Transverse colon (tissue), 4 donors: ENCODE measurements around the gene PLCL2.

ENCODE experiments used
- CTCF ChIP-seq, 5 experiments: fragments of 200-600 bp in 3 of 5; fragments of 450-650 bp in 2 of 5; sonication (generic) in 3 of 5; IDR thresholded peaks; 1 replicate in 2 of 5; 2 replicates in 3 of 5; pipeline ENCODE4 v1.5.1; 2016 to 2017; ENCODE audit warnings: antibody characterized with exemption in 5 of 5, inconsistent platforms in 3 of 5, mild to moderate bottlenecking in 2 of 5, moderate library complexity in 1 of 5
- EP300 ChIP-seq: sonication (generic); formaldehyde crosslinking; IDR thresholded peaks from one replicate; pipeline ENCODE4 v1.6.1; 2017; ENCODE audit warnings: antibody characterized with exemption, low read depth
- POLR2A ChIP-seq: fragments of 450-650 bp; IDR thresholded peaks from one replicate; pipeline ENCODE4 v1.6.1; 2016; ENCODE audit warnings: antibody characterized with exemption, mild to moderate bottlenecking, moderate library complexity
- POLR2AphosphoS5 ChIP-seq, 3 donors: sonication (generic); formaldehyde crosslinking; IDR thresholded peaks; one replicate each; pipeline ENCODE4 v1.6.1; 2016; ENCODE audit warnings: antibody characterized with exemption in 3 of 3

GRCh38 chr3:17028363-17028762 lies 143.6 kb downstream of the PLCL2 start:
- TF ChIP-seq CTCF (IDR thresholded peaks at IDR 0.05) (no peak), POLR2AphosphoS5 (IDR thresholded peaks at IDR 0.05) (no peak), POLR2A (no peak), EP300 (no peak)
